Right atrium auricular region (tissue), 2 donors: ENCODE data around the gene CRYZL1. TPM values are rescaled to one million over a fixed set of nuclear protein-coding genes. Genes with fewer than 3 reads are reported as not detected.

Experiments used
- DNase-seq: peaks from one replicate; pipeline ENCODE4 v3.0.0-alpha.2; 2019; ENCODE audit warnings: low spot score
- H3K27ac ChIP-seq, 2 donors: fragments of 200-600 bp; sonication (generic); 1 replicate in 1 of 2; 2 replicates in 1 of 2; pipeline ENCODE4 v1.5.1; 2016 to 2019
- H3K27me3 ChIP-seq, 2 donors: fragments of 200-600 bp; sonication (generic); one replicate each; pipeline versions ENCODE4 v1.5.1 to v1.6.0; 2017 to 2019
- H3K36me3 ChIP-seq: fragments of 200-600 bp; sonication (generic); one replicate; pipeline ENCODE4 v1.5.1; 2016
- H3K4me1 ChIP-seq, 2 donors: fragments of 200-600 bp; sonication (generic); one replicate each; pipeline versions ENCODE4 v1.5.1 to v1.6.0; 2017 to 2019
- H3K4me3 ChIP-seq, 2 donors: fragments of 200-600 bp; sonication (generic); 1 replicate in 1 of 2; 2 replicates in 1 of 2; pipeline ENCODE4 v1.5.1; 2017 to 2019; ENCODE audit warnings: mild to moderate bottlenecking in 1 of 2, moderate library complexity in 1 of 2
- H3K9me3 ChIP-seq, 2 donors: fragments of 200-600 bp; sonication (generic); one replicate each; pipeline ENCODE4 v1.5.1; 2019
- total RNA-seq, 2 donors: library from RNA; depleted of rRNA; stranded (reverse); fragments of >200 nt; gene quantifications; one replicate each; pipeline ENCODE4 v1.1.0, GENCODE V29; 2016
- TF ChIP-seq, protein P1 (sequence below), 2 donors: fragments of 200-600 bp; sonication (generic); IDR thresholded peaks; one replicate each; pipeline ENCODE4 v1.5.1; 2019; ENCODE audit warnings: antibody characterized with exemption in 2 of 2

Gene CRYZL1
- total RNA-seq, 2 donors from 2014 or later: 19.0 to 27.5 TPM

- H3K27me3 ChIP-seq: no peaks in the 10 kb centered on the region
- no peak for DNase-seq
- no peaks in the 10 kb centered on the region for H3K4me1 ChIP-seq
- no peak overlapping the region for H3K4me3 ChIP-seq
- H3K36me3 ChIP-seq: peaks cover 56% of the 10 kb centered on the region
- no peak overlapping the region for H3K27ac ChIP-seq
- TF ChIP-seq, protein P1, sequence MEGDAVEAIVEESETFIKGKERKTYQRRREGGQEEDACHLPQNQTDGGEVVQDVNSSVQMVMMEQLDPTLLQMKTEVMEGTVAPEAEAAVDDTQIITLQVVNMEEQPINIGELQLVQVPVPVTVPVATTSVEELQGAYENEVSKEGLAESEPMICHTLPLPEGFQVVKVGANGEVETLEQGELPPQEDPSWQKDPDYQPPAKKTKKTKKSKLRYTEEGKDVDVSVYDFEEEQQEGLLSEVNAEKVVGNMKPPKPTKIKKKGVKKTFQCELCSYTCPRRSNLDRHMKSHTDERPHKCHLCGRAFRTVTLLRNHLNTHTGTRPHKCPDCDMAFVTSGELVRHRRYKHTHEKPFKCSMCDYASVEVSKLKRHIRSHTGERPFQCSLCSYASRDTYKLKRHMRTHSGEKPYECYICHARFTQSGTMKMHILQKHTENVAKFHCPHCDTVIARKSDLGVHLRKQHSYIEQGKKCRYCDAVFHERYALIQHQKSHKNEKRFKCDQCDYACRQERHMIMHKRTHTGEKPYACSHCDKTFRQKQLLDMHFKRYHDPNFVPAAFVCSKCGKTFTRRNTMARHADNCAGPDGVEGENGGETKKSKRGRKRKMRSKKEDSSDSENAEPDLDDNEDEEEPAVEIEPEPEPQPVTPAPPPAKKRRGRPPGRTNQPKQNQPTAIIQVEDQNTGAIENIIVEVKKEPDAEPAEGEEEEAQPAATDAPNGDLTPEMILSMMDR (IDR thresholded peaks at IDR 0.05): no peak
- no peaks in the 10 kb centered on the region for H3K9me3 ChIP-seq
These were observed 43.5 kb downstream of the CRYZL1 start for GRCh38 chr21:33598051-33598450.

- TF ChIP-seq, protein P1 (IDR thresholded peaks at IDR 0.05): peak in 1 of 2 donors; percentile 26
- Histone ChIP-seq H3K36me3 (no peaks in the 10 kb centered on the region), H3K27ac (peak within 1 kb of the TSS; percentile 88), H3K27me3 (no peaks in the 10 kb centered on the region), H3K4me1 (peaks cover 0 to 9% of the 10 kb centered on the region in 2 donors), H3K4me3 (peak within 1 kb of the TSS; percentile 70 to 89), H3K9me3 (no peaks in the 10 kb centered on the region)
- peak; percentile 83 for DNase-seq
These were observed 52.8 kb downstream of the CRYZL1 start, which contains the start of gene DONSON for GRCh38 chr21:33588485-33589335. DONSON (minus strand) TSS chr21:33588684; CDS start chr21:33588641, 43 bp downstream.

DNA sequence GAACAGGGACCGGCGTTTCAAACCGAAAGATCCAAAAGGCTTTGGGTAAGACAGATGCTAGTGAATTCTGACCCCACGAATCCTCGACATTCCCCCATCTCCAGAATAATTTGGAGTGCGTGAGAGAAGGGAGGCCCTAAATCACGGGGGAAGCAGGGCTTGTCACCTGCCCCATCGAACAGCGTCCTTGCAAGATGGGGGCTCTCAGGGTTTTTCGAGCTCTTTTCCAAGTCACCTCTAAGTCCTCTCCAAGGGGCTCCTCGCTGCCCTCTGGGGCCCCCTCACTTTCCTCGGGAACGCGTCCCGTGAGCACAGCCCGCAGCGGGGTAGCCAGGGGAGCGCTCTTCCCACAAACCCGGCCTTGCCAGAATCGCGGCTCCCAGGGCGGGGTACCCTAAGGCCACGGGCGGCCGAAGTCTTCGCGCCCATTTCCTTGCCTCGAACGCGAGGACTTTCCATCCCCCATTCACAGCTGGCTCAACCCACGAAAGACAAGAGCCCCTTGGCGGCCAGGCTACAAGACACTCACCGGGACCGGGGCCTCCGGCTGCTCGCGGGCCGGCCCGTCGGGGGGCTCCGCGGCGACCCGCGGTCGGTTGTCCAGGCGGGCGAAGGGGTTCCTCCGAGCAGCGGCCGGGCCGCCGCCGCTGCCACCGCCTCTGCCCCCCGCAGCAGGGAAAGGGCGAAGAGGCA is 53.6 kb downstream of the CRYZL1 start:
- H3K4me1 ChIP-seq: peaks cover 0 to 9% of the 10 kb centered on the region in 2 donors
- no peak for DNase-seq
- TF ChIP-seq, protein P1 (IDR thresholded peaks at IDR 0.05): no peak
- peak overlapping the region; percentile 70 to 89 for H3K4me3 ChIP-seq
- H3K27ac ChIP-seq: peak overlapping the region; percentile 88
- H3K36me3 ChIP-seq: no peaks in the 10 kb centered on the region
- no peaks in the 10 kb centered on the region for H3K27me3 ChIP-seq
- no peaks in the 10 kb centered on the region for H3K9me3 ChIP-seq

DNA sequence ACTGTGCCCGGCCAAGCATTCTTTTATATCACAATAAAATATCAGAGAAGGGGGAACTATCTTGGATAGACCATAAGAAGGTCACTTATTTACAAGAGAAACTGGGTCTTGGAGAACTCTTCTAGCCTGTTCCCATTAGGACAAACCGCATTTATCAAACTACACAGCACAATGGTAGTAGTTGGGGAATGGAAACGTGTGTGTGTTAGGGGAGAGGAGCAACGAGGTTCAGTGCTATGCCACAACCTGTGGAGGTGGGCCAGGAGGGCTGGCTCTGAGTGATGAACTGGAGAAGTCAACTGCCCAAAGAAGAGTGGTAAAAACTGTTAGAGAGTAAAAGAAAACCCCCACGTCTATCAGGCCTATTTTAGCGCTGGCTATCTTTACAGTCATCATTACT is 54.6 kb downstream of the CRYZL1 start:
- Histone ChIP-seq H3K36me3 (no peaks in the 10 kb centered on the region), H3K4me3 (no peak overlapping the region), H3K27me3 (no peaks in the 10 kb centered on the region), H3K27ac (no peak overlapping the region), H3K9me3 (no peaks in the 10 kb centered on the region), H3K4me1 (peaks cover 0 to 9% of the 10 kb centered on the region in 2 donors)
- DNase-seq: no peak
- TF ChIP-seq, protein P1 (IDR thresholded peaks at IDR 0.05): no peak

- H3K36me3 ChIP-seq: no peaks in the 10 kb centered on the region
- no peak for DNase-seq
- H3K4me1 ChIP-seq: peaks cover 0 to 9% of the 10 kb centered on the region in 2 donors
- H3K9me3 ChIP-seq: no peaks in the 10 kb centered on the region
- H3K27ac ChIP-seq: no peak overlapping the region
- no peaks in the 10 kb centered on the region for H3K27me3 ChIP-seq
- TF ChIP-seq, protein P1 (IDR thresholded peaks at IDR 0.05): no peak
- H3K4me3 ChIP-seq: no peak overlapping the region
These were observed 57.1 kb downstream of the CRYZL1 start for GRCh38 chr21:33584455-33584854.
